WTC11 (cell line): ENCODE measurements around the gene COL18A1. TPM values are rescaled to one million over a fixed set of nuclear protein-coding genes. Genes with fewer than 3 reads are reported as not detected.

Source experiments
- ATAC-seq: fragments of 200-7000 bp; cut with Tn5 transposase; 2 replicates; pipeline ENCODE4 v1.10.0; 2021; ENCODE audit warnings: mild to moderate bottlenecking, moderate library complexity
- CTCF ChIA-PET: fragments of 300-600 bp; sonication (Branson Sonifier 250); formaldehyde crosslinking; loops from one replicate; lab custom pipeline; 2021; ENCODE audit warnings: antibody characterized with exemption; lab: Charles Lee
- POLR2A ChIA-PET: fragments of 350-600 bp; sonication (Branson Sonifier 250); formaldehyde crosslinking; loops from one replicate; lab custom pipeline; 2021; ENCODE audit warnings: antibody characterized with exemption; lab: Charles Lee
- DNase-seq: peaks from one replicate; pipeline ENCODE4 v3.0.0; 2021; ENCODE audit warnings: low spot score
- H3K27ac Mint-ChIP-seq: 2 replicates; pipeline ENCODE4 v1.8.0; 2021; ENCODE audit warnings: mixed read lengths
- H3K27me3 Mint-ChIP-seq: 2 replicates; pipeline ENCODE4 v1.8.0; 2021; ENCODE audit warnings: low read depth, mild to moderate bottlenecking, moderate library complexity, mixed read lengths
- H3K36me3 Mint-ChIP-seq: 2 replicates; pipeline ENCODE4 v1.8.0; 2021; ENCODE audit warnings: mixed read lengths
- H3K4me1 Mint-ChIP-seq: 2 replicates; pipeline ENCODE4 v1.8.0; 2022; ENCODE audit warnings: mixed read lengths
- H3K4me3 Mint-ChIP-seq: 2 replicates; pipeline ENCODE4 v1.8.0; 2021; ENCODE audit warnings: mild to moderate bottlenecking, moderate library complexity, mixed read lengths
- H3K9me3 Mint-ChIP-seq: 2 replicates; pipeline ENCODE4 v1.8.0; 2021; ENCODE audit warnings: mixed read lengths
- ATF1 ChIP-seq: sonication (generic); formaldehyde crosslinking; IDR thresholded peaks from 2 replicates; pipeline ENCODE4 v1.8.1; 2023; ENCODE audit warnings: mild to moderate bottlenecking, moderate library complexity, missing genetic modification reagents
- E2F5 ChIP-seq: sonication (generic); formaldehyde crosslinking; IDR thresholded peaks from 2 replicates; pipeline ENCODE4 v1.8.1; 2022; ENCODE audit warnings: mild to moderate bottlenecking, moderate library complexity, missing genetic modification reagents
- FOXJ3 ChIP-seq: sonication (generic); formaldehyde crosslinking; IDR thresholded peaks from 2 replicates; pipeline ENCODE4 v1.9.0; 2021; ENCODE audit warnings: missing genetic modification reagents, mild to moderate bottlenecking, borderline replicate concordance
- GRHL2 ChIP-seq: fragments of 250-450 bp; sonication (Bioruptor Pico); IDR thresholded peaks from 2 replicates; pipeline ENCODE4 v1.8.0; 2022; ENCODE audit warnings: mild to moderate bottlenecking, moderate library complexity; ENCODE audit not compliant: insufficient replicate concordance, severe bottlenecking
- GTF2I ChIP-seq: fragments of 250-450 bp; sonication (Bioruptor Pico); conservative IDR thresholded peaks from 2 replicates; pipeline ENCODE4 v1.4.0; 2021; ENCODE audit warnings: mild to moderate bottlenecking
- MAX ChIP-seq: sonication (generic); formaldehyde crosslinking; IDR thresholded peaks from 2 replicates; pipeline ENCODE4 v1.8.0; 2022; ENCODE audit warnings: mild to moderate bottlenecking, missing genetic modification reagents
- MYBL2 ChIP-seq: sonication (generic); formaldehyde crosslinking; IDR thresholded peaks from 2 replicates; pipeline ENCODE4 v1.8.1; 2023; ENCODE audit warnings: mild to moderate bottlenecking, moderate library complexity, missing genetic modification reagents
- NR2C2 ChIP-seq: sonication (generic); formaldehyde crosslinking; IDR thresholded peaks from 2 replicates; pipeline ENCODE4 v1.8.0; 2022; ENCODE audit warnings: mild to moderate bottlenecking, missing genetic modification reagents
- RELA ChIP-seq: sonication (generic); formaldehyde crosslinking; IDR thresholded peaks from 2 replicates; pipeline ENCODE4 v1.8.1; 2022; ENCODE audit warnings: missing genetic modification reagents, mild to moderate bottlenecking, borderline replicate concordance
- USF2 ChIP-seq: sonication (generic); formaldehyde crosslinking; IDR thresholded peaks from 2 replicates; pipeline ENCODE4 v1.8.1; 2023; ENCODE audit warnings: mild to moderate bottlenecking, missing genetic modification reagents, moderate library complexity
- ZBTB21 ChIP-seq: sonication (generic); formaldehyde crosslinking; IDR thresholded peaks from 2 replicates; pipeline ENCODE4 v1.8.1; 2023; ENCODE audit warnings: mild to moderate bottlenecking, missing genetic modification reagents, borderline replicate concordance
- ZNF121 ChIP-seq: sonication (generic); formaldehyde crosslinking; IDR thresholded peaks from 2 replicates; pipeline ENCODE4 v1.8.0; 2023; ENCODE audit warnings: missing genetic modification reagents
- ZNF425 ChIP-seq: fragments of 250-450 bp; sonication (Bioruptor Pico); conservative IDR thresholded peaks from 2 replicates; pipeline ENCODE4 v1.9.0; 2021; ENCODE audit warnings: mild to moderate bottlenecking
- total RNA-seq: library from RNA; stranded (reverse); gene quantifications from 3 replicates; pipeline ENCODE4 v1.2.3, GENCODE V29; 2021
- TF ChIP-seq, protein P1 (sequence below): fragments of 250-450 bp; sonication (Bioruptor Pico); IDR thresholded peaks from 2 replicates; pipeline ENCODE4 v1.9.0; 2021; ENCODE audit warnings: moderate library complexity, mild to moderate bottlenecking, inconsistent platforms, borderline replicate concordance
- TF ChIP-seq, protein P2 (sequence below): sonication (generic); formaldehyde crosslinking; IDR thresholded peaks from 2 replicates; pipeline ENCODE4 v1.8.1; 2022; ENCODE audit warnings: low read depth, missing genetic modification reagents, borderline replicate concordance
- TF ChIP-seq, protein P3 (sequence below): sonication (generic); formaldehyde crosslinking; IDR thresholded peaks from 2 replicates; pipeline ENCODE4 v1.8.0; 2022; ENCODE audit warnings: mild to moderate bottlenecking, missing genetic modification reagents

Gene COL18A1
- total RNA-seq, 1 experiment from 2014 or later, result 231 TPM

- TF ChIP-seq USF2 (CRISPR knock-in tag), result no peak
- no peak for TF ChIP-seq MAX (CRISPR knock-in tag)
- TF ChIP-seq, protein P1, sequence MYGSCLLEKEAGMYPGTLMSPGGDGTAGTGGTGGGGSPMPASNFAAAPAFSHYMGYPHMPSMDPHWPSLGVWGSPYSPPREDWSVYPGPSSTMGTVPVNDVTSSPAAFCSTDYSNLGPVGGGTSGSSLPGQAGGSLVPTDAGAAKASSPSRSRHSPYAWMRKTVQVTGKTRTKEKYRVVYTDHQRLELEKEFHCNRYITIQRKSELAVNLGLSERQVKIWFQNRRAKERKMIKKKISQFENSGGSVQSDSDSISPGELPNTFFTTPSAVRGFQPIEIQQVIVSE (CRISPR knock-in tag), result no peak
- TF ChIP-seq ZNF425 (CRISPR knock-in tag), result no peak
- no peak for TF ChIP-seq GTF2I (CRISPR knock-in tag)
Observed at GRCh38 chr21:45490049-45490731, 85.2 kb downstream of the COL18A1 start (continued).

GRCh38 chr21:45491056-45491455 is 86.1 kb downstream of the COL18A1 start:
- ChIA-PET CTCF (interaction anchor here (1.0 kb wide), 1 partner anchor 13 kb away, joined by 5 read pairs; no protein-coding TSS in a partner anchor), POLR2A (no interaction called here)
- DNase-seq (no peak), ATAC-seq (no peak)
- Mint-ChIP-seq H3K27me3 (no peaks in the 10 kb centered on the region), H3K4me1 (peaks cover 22% of the 10 kb centered on the region), H3K27ac (no peak overlapping the region), H3K9me3 (no peaks in the 10 kb centered on the region), H3K4me3 (no peak overlapping the region), H3K36me3 (peaks cover 13% of the 10 kb centered on the region)
- no peak for TF ChIP-seq ZBTB21 (CRISPR knock-in tag)
- TF ChIP-seq ZNF121 (CRISPR knock-in tag), result no peak
- no peak for TF ChIP-seq FOXJ3
- TF ChIP-seq ATF1 (CRISPR knock-in tag), result no peak
- no peak for TF ChIP-seq MYBL2 (CRISPR knock-in tag)
- TF ChIP-seq RELA, result no peak
- TF ChIP-seq E2F5 (CRISPR knock-in tag), result no peak
- TF ChIP-seq NR2C2 (CRISPR knock-in tag), result no peak
- TF ChIP-seq, protein P2, sequence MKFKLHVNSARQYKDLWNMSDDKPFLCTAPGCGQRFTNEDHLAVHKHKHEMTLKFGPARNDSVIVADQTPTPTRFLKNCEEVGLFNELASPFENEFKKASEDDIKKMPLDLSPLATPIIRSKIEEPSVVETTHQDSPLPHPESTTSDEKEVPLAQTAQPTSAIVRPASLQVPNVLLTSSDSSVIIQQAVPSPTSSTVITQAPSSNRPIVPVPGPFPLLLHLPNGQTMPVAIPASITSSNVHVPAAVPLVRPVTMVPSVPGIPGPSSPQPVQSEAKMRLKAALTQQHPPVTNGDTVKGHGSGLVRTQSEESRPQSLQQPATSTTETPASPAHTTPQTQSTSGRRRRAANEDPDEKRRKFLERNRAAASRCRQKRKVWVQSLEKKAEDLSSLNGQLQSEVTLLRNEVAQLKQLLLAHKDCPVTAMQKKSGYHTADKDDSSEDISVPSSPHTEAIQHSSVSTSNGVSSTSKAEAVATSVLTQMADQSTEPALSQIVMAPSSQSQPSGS (CRISPR knock-in tag), result no peak
- TF ChIP-seq, protein P3, sequence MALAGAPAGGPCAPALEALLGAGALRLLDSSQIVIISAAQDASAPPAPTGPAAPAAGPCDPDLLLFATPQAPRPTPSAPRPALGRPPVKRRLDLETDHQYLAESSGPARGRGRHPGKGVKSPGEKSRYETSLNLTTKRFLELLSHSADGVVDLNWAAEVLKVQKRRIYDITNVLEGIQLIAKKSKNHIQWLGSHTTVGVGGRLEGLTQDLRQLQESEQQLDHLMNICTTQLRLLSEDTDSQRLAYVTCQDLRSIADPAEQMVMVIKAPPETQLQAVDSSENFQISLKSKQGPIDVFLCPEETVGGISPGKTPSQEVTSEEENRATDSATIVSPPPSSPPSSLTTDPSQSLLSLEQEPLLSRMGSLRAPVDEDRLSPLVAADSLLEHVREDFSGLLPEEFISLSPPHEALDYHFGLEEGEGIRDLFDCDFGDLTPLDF (CRISPR knock-in tag), result no peak

GRCh38 chr21:45491623-45492022 is 86.7 kb downstream of the COL18A1 start:
- peak overlapping the region; percentile 60; the same call in 1 of the 2 replicates for H3K27ac Mint-ChIP-seq

More at GRCh38 chr21:45491623-45492022, 86.7 kb downstream of the COL18A1 start:
- H3K9me3 Mint-ChIP-seq, result no peaks in the 10 kb centered on the region
- ATAC-seq (no peak), DNase-seq (no peak)
- H3K36me3 Mint-ChIP-seq, result peaks cover 19% of the 10 kb centered on the region
- CTCF ChIA-PET, result interaction anchor here (1.0 to 1.3 kb wide), 2 partner anchors 14 to 52 kb away, joined by 3 to 5 read pairs; no protein-coding TSS in a partner anchor
- H3K27me3 Mint-ChIP-seq, result no peaks in the 10 kb centered on the region
- H3K4me1 Mint-ChIP-seq, result peaks cover 22% of the 10 kb centered on the region
- TF ChIP-seq GRHL2, result no peak
- POLR2A ChIA-PET, result no interaction called here
- no peak overlapping the region for H3K4me3 Mint-ChIP-seq
